Upper lobe of right lung (tissue), 1 donor: ENCODE data around the gene EPN2. TPM values are rescaled to one million over a fixed set of nuclear protein-coding genes. Genes with fewer than 3 reads are reported as not detected.

Experiments
- ATAC-seq: fragments of 200-7000 bp; cut with Tn5 transposase; one replicate; pipeline ENCODE4 v1.9.1; 2020; ENCODE audit warnings: mild to moderate bottlenecking, moderate library complexity
- DNase-seq: peaks from one replicate; pipeline ENCODE4 v3.0.0-alpha.2; 2020
- H3K27ac ChIP-seq: fragments of 200-600 bp; one replicate; pipeline ENCODE4 v1.8.0; 2022
- H3K27me3 ChIP-seq: fragments of 200-600 bp; one replicate; pipeline ENCODE4 v1.8.0; 2022; ENCODE audit warnings: mild to moderate bottlenecking
- H3K36me3 ChIP-seq: fragments of 200-600 bp; one replicate; pipeline ENCODE4 v1.8.0; 2022
- H3K4me1 ChIP-seq: fragments of 200-600 bp; one replicate; pipeline ENCODE4 v1.8.0; 2022
- H3K4me3 ChIP-seq: fragments of 200-600 bp; one replicate; pipeline ENCODE4 v1.8.0; 2022; ENCODE audit warnings: mild to moderate bottlenecking
- H3K9me3 ChIP-seq: fragments of 200-600 bp; one replicate; pipeline ENCODE4 v1.8.0; 2022
- CTCF ChIP-seq: fragments of 200-600 bp; IDR thresholded peaks from one replicate; pipeline ENCODE4 v1.8.0; 2022; ENCODE audit warnings: antibody characterized with exemption
- intact Hi-C: fragments of 100-400 bp; cut with DNase I; formaldehyde crosslinking; loops from one replicate; pipeline ENCODE4 v1.11.0; 2022
- total RNA-seq: library from RNA; stranded (reverse); fragmentation: NEBNext Ultra II Directional; extraction: Animal tissue kit (Norgen Biotek cat#: 25700); gene quantifications from one replicate; pipeline ENCODE4 v1.2.1, GENCODE V29; 2021
- donor health status: DM: no; HTN: yes; CAD: no; lungs with severe emphysema.

The EPN2 gene
- total RNA-seq, 1 donor from 2014 or later, result 54.5 TPM

DNA sequence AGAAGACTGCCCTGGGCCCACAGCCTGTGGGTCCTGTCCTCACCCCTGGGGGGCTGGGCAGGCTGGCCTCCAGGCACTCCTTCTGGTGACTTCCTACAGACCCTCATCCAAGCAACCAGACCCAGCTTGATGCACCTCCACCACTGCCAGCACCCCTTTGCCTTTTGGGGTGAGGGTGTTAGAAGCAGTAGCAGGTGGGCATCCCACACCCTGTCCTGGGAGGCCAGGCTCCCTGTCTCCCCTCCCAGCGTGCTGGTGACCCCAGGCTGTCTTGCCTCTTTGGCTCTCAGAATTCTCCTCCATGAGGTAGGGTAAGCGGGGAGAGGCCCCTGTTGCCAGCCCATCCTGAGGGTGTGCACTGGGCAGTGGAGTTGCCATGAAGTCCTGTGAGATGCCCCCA, 92.0 kb downstream of the EPN2 start:
- peak; percentile 60 for DNase-seq
- Histone ChIP-seq H3K4me1 (no peaks in the 10 kb centered on the region), H3K4me3 (no peak overlapping the region), H3K27me3 (no peaks in the 10 kb centered on the region), H3K36me3 (peaks cover under 1% of the 10 kb centered on the region), H3K27ac (no peak overlapping the region), H3K9me3 (no peaks in the 10 kb centered on the region)
- ATAC-seq, result no peak
- TF ChIP-seq CTCF, result no peak
- intact Hi-C loops, result no loop called here

- no peak overlapping the region for H3K4me3 ChIP-seq
- no peaks in the 10 kb centered on the region for H3K4me1 ChIP-seq
- no peak overlapping the region for H3K27ac ChIP-seq
- no peaks in the 10 kb centered on the region for H3K9me3 ChIP-seq
- DNase-seq (peak; percentile 28), ATAC-seq (no peak)
- no peak for TF ChIP-seq CTCF
- intact Hi-C loops, result no loop called here
- H3K36me3 ChIP-seq, result no peaks in the 10 kb centered on the region
- no peaks in the 10 kb centered on the region for H3K27me3 ChIP-seq
Measured at GRCh38 chr17:19329839-19330238, 92.7 kb downstream of the EPN2 start.

DNA sequence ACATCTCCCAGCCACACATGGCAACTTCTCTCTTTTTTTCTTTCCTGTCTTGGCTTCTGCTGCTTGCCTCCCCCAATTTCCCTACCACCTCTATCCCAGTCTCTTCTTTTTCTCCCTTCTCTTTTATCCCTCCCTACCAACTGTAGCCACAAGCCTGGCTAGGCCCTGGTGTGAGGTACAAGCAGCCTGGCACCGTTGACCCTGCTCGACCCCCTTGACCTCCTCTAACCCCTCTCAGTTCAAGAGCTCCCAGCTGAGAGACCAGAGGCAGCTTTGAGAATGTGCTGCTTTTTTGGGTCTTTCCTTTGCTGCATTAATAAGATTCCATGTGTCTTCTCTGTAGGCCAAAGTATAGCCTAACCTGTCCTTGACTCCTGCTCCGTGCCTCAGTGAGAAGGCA, 93.1 kb downstream of the EPN2 start:
- no peak for ATAC-seq
- DNase-seq, result peak; percentile 23
- no peak for TF ChIP-seq CTCF
- H3K4me1 ChIP-seq, result no peaks in the 10 kb centered on the region
- H3K9me3 ChIP-seq, result no peaks in the 10 kb centered on the region
- intact Hi-C loops, result no loop called here
- H3K27me3 ChIP-seq, result no peaks in the 10 kb centered on the region
- no peak overlapping the region for H3K4me3 ChIP-seq
- no peak overlapping the region for H3K27ac ChIP-seq
- H3K36me3 ChIP-seq, result no peaks in the 10 kb centered on the region

DNA sequence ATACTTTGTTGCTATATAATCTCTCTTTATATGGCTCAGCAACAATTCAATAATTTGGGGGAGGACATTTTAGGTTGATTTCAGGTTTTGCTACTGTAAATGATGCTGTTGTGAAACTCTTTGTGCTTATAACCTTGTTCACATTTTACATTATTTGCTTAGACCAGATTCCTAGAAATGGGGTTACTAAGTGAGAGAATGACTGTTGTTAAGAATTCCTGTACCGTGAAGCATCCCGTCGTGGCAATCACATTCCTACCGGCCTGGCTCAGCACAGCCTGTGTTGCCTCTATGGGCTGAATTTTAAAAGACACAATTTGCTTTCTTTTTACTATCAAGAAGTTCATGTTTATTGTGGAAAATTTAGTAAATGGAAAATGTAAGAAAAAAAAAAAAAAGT, 94.0 kb downstream of the EPN2 start:
- ATAC-seq, result peak; percentile 36
- Histone ChIP-seq H3K4me1 (no peaks in the 10 kb centered on the region), H3K27ac (no peak overlapping the region), H3K36me3 (no peaks in the 10 kb centered on the region), H3K4me3 (no peak overlapping the region), H3K27me3 (no peaks in the 10 kb centered on the region), H3K9me3 (no peaks in the 10 kb centered on the region)
- intact Hi-C loops, result no loop called here
- no peak for TF ChIP-seq CTCF
- no peak for DNase-seq

GRCh38 chr17:19331543-19332245, 94.5 kb downstream of the EPN2 start:
- Histone ChIP-seq H3K4me3 (no peak overlapping the region), H3K27me3 (no peaks in the 10 kb centered on the region), H3K4me1 (no peaks in the 10 kb centered on the region), H3K27ac (no peak overlapping the region), H3K36me3 (no peaks in the 10 kb centered on the region), H3K9me3 (no peaks in the 10 kb centered on the region)
- ATAC-seq (no peak), DNase-seq (peak; percentile 48)
- intact Hi-C loops, result no loop called here
- TF ChIP-seq CTCF, result no peak
